Ovary (tissue), 3 donors: ENCODE measurements around the gene ARID5A.

Experiments
- POLR2A ChIP-seq: fragments of 450-650 bp; IDR thresholded peaks from one replicate; pipeline ENCODE4 v1.6.1; 2017; ENCODE audit warnings: antibody characterized with exemption, mild to moderate bottlenecking, moderate library complexity
- TF ChIP-seq, protein P1 (sequence below), 3 donors: fragments of 450-650 bp in 2 of 3; fragments of 200-600 bp in 1 of 3; IDR thresholded peaks; one replicate each; pipeline versions ENCODE4 v1.5.1 to v1.8.0; 2016 to 2022; ENCODE audit warnings: antibody characterized with exemption in 3 of 3, mild to moderate bottlenecking in 1 of 3
- donor health status: DM: no; HTN: no; CAD: no.

DNA sequence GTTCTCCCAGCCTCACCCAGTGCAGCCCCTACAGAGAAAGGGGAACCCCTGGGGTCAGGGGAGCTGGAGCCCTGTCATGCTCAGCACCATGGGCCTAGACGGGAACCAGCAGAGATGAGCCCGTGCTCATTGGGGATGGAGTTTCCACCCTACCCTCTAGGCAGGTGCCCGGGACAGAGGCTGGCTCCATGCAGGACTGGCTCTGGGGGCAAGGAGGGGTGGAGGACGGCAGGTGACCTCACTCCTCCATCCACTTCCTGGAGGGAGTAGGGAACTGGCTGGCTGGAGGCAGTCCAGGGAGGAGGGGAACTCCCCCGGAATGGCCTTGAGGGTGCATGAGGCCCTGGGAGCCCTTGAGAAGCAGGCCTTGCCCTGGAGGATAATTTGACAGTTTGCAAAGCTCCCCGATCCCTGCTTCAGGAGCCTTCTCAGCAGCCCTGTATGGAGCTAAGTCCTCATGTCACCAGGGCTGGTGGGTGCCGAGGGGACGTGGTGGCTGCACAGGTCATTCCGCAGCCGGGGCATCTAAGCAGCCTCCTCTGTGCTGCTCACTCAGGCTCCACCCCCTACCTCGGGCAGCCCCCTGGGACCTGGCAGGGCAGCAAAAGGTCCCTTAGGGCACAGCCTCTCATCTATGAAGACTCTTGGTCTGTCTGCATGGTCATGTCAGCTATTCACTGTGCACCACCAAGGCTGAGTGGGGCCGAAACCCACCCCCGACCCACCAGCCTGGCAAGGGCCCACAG, 33.5 kb upstream of the ARID5A start:
- TF ChIP-seq, protein P1, sequence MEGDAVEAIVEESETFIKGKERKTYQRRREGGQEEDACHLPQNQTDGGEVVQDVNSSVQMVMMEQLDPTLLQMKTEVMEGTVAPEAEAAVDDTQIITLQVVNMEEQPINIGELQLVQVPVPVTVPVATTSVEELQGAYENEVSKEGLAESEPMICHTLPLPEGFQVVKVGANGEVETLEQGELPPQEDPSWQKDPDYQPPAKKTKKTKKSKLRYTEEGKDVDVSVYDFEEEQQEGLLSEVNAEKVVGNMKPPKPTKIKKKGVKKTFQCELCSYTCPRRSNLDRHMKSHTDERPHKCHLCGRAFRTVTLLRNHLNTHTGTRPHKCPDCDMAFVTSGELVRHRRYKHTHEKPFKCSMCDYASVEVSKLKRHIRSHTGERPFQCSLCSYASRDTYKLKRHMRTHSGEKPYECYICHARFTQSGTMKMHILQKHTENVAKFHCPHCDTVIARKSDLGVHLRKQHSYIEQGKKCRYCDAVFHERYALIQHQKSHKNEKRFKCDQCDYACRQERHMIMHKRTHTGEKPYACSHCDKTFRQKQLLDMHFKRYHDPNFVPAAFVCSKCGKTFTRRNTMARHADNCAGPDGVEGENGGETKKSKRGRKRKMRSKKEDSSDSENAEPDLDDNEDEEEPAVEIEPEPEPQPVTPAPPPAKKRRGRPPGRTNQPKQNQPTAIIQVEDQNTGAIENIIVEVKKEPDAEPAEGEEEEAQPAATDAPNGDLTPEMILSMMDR (IDR thresholded peaks at IDR 0.05) = no peak
- TF ChIP-seq POLR2A = no peak
